RCC 7860 (cell line): ENCODE measurements around the gene RAE1.

Experiments
- DNase-seq: peaks from one replicate; pipeline ENCODE4 v3.0.0-alpha.2; 2015; ENCODE audit warnings: low spot score
- FAIRE-seq: peaks from 2 replicates; lab custom pipeline; 2012; peaks lifted over from hg19 to GRCh38; lab: Jason Lieb, UNC

The RAE1 gene

DNA sequence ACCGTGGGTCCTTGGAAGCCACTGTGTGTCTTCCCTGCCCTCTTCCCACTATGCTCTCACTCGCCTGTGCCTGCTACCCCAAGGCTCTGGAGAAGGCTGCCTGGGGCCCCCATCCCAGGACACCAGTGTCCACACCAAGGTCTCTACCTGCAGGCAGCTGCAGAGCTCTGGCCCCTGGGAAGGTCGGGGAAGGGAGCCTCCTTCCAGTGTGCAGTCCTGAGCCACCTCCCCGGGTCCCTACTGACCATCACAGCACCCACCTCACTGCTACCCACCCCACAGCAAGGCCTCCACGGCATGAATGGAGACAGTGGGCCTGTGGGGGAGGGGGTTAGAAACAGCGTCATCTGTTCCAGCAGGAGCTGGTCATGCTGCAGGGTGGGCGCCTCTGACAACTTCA is 75.8 kb downstream of the RAE1 start:
- DNase-seq (no peak), FAIRE-seq (no peak)

DNA sequence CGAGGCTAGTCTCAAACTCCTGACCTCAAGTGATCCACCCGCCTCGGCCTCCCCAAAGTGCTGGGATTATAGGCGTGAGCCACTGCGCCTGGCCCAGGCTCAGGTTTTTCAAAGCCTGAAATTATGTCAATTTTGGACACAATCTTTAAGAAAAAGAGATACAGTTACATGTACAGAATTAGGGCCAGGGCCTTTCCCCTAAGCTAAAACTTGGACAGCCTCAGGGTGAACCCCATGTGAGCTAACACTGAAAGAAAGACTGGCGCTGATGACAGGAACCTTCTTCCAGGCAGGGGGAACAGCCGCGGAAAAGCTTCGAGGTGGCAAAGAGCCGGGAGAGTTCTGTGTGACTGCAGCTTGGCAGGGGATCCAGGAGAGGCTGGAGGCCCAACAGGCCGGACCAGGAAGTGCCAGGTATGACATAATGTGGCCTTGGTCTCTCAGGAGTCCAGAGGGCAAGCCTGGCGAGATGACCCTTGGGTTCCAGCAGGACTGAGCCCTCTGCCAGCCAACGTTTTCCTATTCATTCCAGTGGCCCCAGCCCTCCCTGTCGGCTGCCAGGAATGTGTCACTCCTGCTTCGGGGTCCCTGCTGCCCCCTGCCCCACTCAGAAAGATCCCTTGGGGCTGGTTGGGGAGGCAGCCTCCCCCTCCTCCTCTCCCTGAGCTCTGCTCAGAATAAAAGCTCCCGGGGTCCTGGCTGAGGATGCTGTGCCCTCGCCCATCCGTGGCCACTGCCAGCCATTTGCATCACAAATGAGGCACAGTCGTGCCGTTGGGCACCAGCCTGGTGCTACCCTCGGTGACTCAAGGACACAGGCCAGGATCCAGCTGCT is 77.5 kb downstream of the RAE1 start:
- no peak for FAIRE-seq

More for the DNA sequence above, 77.5 kb downstream of the RAE1 start:
- no peak for DNase-seq
